ENCODE measurements around the gene AVEN.

The AVEN gene

GRCh38 chr15:33980159-33980558, 58.8 kb downstream of the AVEN start:
- DNase-seq = no peak

- DNase-seq = no peak
Measured at GRCh38 chr15:33975022-33975565, 63.9 kb downstream of the AVEN start.

- no peak for DNase-seq
Measured at GRCh38 chr15:33971811-33972210, 67.2 kb downstream of the AVEN start.

GRCh38 chr15:33968821-33969220, 70.2 kb downstream of the AVEN start:
- no peak for DNase-seq

- no peak for DNase-seq
Measured at GRCh38 chr15:33968224-33968623, 70.8 kb downstream of the AVEN start, which contains the start of gene CHRM5. Gene CHRM5 (plus strand): TSS chr15:33968497. CDS start chr15:34062718, 94,221 bp downstream.

GRCh38 chr15:33964665-33965040, 74.4 kb downstream of the AVEN start:
- DNase-seq = no peak

GRCh38 chr15:33963831-33964664, 75.0 kb downstream of the AVEN start:
- DNase-seq = no peak

GRCh38 chr15:33960549-33960935, 78.5 kb downstream of the AVEN start:
- no peak for DNase-seq

GRCh38 chr15:33959844-33960548, 79.0 kb downstream of the AVEN start:
- DNase-seq = no peak

- DNase-seq = no peak
Measured at GRCh38 chr15:33956397-33956796, 82.6 kb downstream of the AVEN start.

GRCh38 chr15:33955945-33956344, 83.1 kb downstream of the AVEN start:
- DNase-seq = no peak

GRCh38 chr15:33946152-33946551, 92.9 kb downstream of the AVEN start:
- DNase-seq = no peak

GRCh38 chr15:33941279-33942063, 97.5 kb downstream of the AVEN start:
- DNase-seq = no peak

GRCh38 chr15:33934921-33935320, 104.1 kb downstream of the AVEN start:
- no peak for DNase-seq

- no peak for DNase-seq
Measured at GRCh38 chr15:33934396-33934795, 104.6 kb downstream of the AVEN start.

GRCh38 chr15:33932734-33933133, 106.3 kb downstream of the AVEN start:
- DNase-seq = no peak

GRCh38 chr15:33926260-33926659, 112.7 kb downstream of the AVEN start:
- DNase-seq = no peak

GRCh38 chr15:33923446-33923845, 115.6 kb downstream of the AVEN start:
- no peak for DNase-seq

GRCh38 chr15:33915571-33916407, 123.2 kb downstream of the AVEN start:
- no peak for DNase-seq

GRCh38 chr15:33913459-33913858, 125.5 kb downstream of the AVEN start:
- no peak for DNase-seq

GRCh38 chr15:33912326-33912725, 126.7 kb downstream of the AVEN start:
- no peak for DNase-seq

- DNase-seq = no peak
Measured at GRCh38 chr15:33910741-33911140, 128.3 kb downstream of the AVEN start.

Measured in CD4-positive, alpha-beta T cell treated with Interleukin-17A for 4 hours (primary cell).